ENCODE results near the gene PPP1R9A.

Gene PPP1R9A

DNA sequence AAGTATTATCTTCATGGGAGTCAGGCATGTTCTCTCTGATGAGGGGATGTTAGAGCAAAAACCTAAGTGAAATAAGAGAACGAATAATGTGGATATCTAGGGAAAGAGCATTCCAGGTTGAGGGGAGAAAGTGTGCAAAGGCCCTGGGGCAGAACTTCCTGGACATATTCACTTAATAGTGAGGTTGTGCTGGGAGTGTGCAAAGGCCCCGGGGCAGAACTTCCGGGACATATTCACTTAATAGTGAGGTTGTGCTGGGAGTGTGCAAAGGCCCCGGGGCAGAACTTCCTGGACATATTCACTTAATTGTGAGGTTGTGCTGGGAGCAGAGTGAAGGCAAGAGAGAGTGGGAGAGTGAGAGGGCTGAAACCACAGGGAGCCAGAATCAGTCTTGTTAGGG is 405.2 kb downstream of the PPP1R9A start:
- H3K4me3 ChIP-seq (ENCODE audit: control insufficient read depth, low read depth, low read length): no peak overlapping the region
- DNase-seq (ENCODE audit: low read depth): no peak
- TF ChIP-seq, protein P1, sequence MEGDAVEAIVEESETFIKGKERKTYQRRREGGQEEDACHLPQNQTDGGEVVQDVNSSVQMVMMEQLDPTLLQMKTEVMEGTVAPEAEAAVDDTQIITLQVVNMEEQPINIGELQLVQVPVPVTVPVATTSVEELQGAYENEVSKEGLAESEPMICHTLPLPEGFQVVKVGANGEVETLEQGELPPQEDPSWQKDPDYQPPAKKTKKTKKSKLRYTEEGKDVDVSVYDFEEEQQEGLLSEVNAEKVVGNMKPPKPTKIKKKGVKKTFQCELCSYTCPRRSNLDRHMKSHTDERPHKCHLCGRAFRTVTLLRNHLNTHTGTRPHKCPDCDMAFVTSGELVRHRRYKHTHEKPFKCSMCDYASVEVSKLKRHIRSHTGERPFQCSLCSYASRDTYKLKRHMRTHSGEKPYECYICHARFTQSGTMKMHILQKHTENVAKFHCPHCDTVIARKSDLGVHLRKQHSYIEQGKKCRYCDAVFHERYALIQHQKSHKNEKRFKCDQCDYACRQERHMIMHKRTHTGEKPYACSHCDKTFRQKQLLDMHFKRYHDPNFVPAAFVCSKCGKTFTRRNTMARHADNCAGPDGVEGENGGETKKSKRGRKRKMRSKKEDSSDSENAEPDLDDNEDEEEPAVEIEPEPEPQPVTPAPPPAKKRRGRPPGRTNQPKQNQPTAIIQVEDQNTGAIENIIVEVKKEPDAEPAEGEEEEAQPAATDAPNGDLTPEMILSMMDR (conservative IDR thresholded peaks at IDR 0.05; ENCODE audit: control insufficient read depth, insufficient read depth, low read depth, low read length): no peak

DNA sequence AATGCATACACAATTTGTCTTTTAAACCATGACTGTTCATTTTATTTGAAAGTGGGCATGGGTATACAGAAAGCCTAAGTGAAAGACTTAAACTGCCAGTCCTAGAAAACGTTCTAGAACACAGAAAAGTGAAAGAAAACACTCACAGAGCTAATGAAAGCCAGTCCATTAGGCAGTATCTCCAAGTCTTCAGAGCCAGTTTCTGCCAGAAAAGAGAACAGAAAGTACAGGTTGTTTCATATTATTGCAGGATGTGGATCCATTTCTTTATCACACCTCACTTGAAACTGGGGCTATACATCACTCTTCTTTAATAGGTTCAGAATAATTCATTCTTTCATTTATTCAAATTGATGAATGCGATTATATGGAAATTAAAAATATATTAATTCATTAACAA is 409.2 kb downstream of the PPP1R9A start:
- TF ChIP-seq, protein P1 (conservative IDR thresholded peaks at IDR 0.05; ENCODE audit: control insufficient read depth, insufficient read depth, low read depth, low read length): no peak
- no peak for DNase-seq (ENCODE audit: low read depth)
- H3K4me3 ChIP-seq (ENCODE audit: control insufficient read depth, low read depth, low read length): no peak overlapping the region

DNA sequence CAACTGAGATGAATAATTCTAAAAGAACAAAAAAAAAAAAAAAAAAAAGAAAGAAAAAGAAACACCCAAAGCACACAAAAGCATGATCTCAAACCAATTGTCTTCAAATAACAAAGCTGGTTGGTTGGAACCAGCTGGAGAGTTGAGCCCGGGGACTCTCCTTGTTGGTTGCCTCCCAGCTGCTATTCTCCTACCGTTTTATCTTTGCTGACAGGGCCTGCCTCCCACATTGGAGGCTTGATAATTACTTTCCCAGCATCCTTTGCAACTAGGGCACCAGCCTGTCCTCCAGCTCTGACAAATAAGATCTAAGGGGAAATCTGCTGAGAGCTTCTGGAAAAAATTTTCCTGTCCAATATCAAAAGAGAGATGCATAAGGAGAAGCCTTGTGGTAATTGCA is 410.2 kb downstream of the PPP1R9A start:
- TF ChIP-seq, protein P1 (conservative IDR thresholded peaks at IDR 0.05; ENCODE audit: control insufficient read depth, insufficient read depth, low read depth, low read length): no peak
- no peak for DNase-seq (ENCODE audit: low read depth)

DNA sequence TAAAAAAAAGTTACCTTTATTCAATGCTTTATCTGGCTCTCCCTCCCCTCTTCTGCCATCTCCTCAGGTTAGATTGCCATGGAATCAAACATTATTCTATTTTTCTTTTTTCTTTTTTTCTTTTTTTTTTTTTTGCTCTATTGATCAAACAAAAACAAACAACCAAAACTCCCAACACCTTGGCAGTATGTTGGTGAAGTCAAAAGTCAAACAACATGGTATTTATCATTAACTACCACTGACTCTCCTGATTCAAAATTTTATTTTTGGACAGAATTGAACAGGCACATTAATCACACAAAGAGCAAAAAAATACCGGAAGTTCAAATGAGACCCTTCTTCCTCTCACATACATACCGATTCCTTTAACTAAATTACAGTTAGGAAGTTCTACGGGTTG is 410.6 kb downstream of the PPP1R9A start:
- TF ChIP-seq, protein P1 (conservative IDR thresholded peaks at IDR 0.05; ENCODE audit: control insufficient read depth, insufficient read depth, low read depth, low read length): no peak
- no peak for DNase-seq (ENCODE audit: low read depth)
- no peak overlapping the region for H3K4me3 ChIP-seq (ENCODE audit: control insufficient read depth, low read depth, low read length)

More for the DNA sequence above, 410.2 kb downstream of the PPP1R9A start:
- H3K4me3 ChIP-seq (ENCODE audit: control insufficient read depth, low read depth, low read length): no peak overlapping the region

DNA sequence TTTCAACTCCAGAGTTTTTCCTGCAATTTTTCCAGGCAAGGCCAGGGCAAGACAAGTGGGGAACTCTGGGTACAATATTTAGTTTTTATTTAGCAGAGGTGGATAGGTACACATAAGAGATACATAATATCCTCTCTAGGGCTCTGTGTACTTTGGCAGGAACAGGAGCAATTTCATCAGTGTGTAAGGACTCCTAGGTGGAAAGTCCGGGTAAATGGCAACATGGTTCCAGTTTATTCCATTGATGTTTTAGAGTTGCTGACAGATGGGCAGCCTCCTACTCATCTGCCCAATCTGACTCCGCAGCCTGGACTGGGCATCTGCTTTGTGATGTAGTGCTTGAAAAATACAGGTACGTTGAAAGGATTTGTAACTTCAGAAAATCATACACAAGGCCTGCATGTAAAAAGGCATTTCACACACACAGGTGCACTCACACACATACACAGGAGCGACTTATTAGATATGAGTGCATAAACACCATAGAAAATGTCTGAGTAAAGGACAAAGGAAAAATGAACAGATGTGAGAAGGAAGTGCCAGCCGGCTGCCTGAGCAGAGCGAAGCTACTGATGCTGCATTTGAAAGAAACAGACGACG is 411.2 kb downstream of the PPP1R9A start:
- no peak for DNase-seq (ENCODE audit: low read depth)
- TF ChIP-seq, protein P1 (conservative IDR thresholded peaks at IDR 0.05; ENCODE audit: control insufficient read depth, insufficient read depth, low read depth, low read length): no peak

DNA sequence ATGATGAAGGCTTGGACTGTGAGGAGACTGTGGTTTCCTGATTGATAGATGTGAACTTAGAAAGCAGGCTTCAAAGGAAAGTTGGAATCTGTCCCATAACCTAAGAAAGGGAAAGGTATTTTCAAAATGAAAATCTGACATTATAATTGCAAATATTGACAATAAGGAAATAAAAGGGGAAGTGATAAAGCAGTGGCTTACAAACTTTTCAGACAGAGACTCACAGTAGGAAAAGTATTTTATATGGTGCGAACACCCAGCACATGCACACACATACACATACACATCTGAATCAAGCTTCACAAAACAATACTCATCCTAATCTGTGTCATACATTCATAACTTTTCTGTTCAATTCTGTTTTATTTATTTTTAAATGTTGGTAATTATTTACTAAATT is 412.2 kb downstream of the PPP1R9A start:
- no peak for DNase-seq (ENCODE audit: low read depth)
- H3K4me3 ChIP-seq (ENCODE audit: control insufficient read depth, low read depth, low read length): no peak overlapping the region
- TF ChIP-seq, protein P1 (conservative IDR thresholded peaks at IDR 0.05; ENCODE audit: control insufficient read depth, insufficient read depth, low read depth, low read length): no peak

More for the DNA sequence above, 411.2 kb downstream of the PPP1R9A start:
- H3K4me3 ChIP-seq (ENCODE audit: control insufficient read depth, low read depth, low read length): no peak overlapping the region

DNA sequence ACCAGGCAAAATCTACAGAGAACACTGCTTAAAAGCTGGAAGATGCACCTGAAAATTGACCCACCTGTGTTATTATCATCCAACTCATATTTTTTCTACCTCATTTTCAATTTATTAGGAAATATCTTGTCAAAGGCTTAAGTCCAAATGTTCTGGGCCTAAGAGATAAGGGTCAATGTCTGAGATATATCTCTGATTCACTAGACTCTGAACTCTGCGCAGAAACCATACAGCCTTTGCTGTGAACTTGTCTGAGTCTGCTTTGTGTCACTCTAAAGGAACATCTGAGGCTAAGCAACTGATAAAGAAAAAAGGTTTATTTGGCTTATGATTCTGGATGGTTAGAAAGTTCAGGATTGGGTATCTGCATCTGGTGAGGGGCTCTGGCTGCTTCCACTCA is 413.3 kb downstream of the PPP1R9A start:
- TF ChIP-seq, protein P1 (conservative IDR thresholded peaks at IDR 0.05; ENCODE audit: control insufficient read depth, insufficient read depth, low read depth, low read length): no peak
- no peak overlapping the region for H3K4me3 ChIP-seq (ENCODE audit: control insufficient read depth, low read depth, low read length)
- DNase-seq (ENCODE audit: low read depth): no peak
